ENCODE data around the gene GRIK2. TPM values are rescaled to one million over a fixed set of nuclear protein-coding genes. Genes with fewer than 3 reads are reported as not detected.

The GRIK2 gene
- total RNA-seq, 1 experiment from 2014 or later, result 0.70 TPM

DNA sequence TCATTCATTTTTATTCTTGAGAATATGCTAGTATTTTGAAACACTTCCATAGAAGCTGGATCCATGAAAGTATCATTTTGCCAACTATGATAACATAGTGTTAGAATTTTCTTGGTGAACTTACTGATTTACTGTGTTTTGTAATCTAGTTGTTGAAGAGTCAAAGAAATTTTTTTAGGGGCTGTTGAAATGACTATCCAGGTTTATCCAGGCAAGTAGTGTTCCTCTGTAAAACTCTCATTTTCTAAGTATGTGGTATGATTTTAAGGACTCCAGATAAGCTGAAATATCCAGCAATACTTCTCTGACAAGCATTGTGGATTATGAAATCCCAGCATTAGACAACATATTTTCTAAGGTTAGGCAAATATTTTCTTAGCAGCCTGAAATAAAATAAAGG is 95.9 kb downstream of the GRIK2 start:
- H2BK20ac ChIP-seq (ENCODE audit: low read depth, low read length, poor library complexity, severe bottlenecking), result no peak overlapping the region
- H2AFZ ChIP-seq (ENCODE audit: low read length), result no peak overlapping the region
- no peaks in the 10 kb centered on the region; the same call in 1 of the 2 replicates for H3K4me1 ChIP-seq (ENCODE audit: insufficient read depth, low read length)
- H3K27me3 ChIP-seq (ENCODE audit: insufficient read depth, low read length), result no peaks in the 10 kb centered on the region
- H3K4ac ChIP-seq (ENCODE audit: low read depth, low read length), result no peak overlapping the region
- no peak overlapping the region for H2BK15ac ChIP-seq (ENCODE audit: low read depth, low read length)
- no peaks in the 10 kb centered on the region for H3K9me3 ChIP-seq (ENCODE audit: control insufficient read depth, low read depth, low read length)
- no peak overlapping the region for H3K4me2 ChIP-seq (ENCODE audit: insufficient read depth, insufficient read length, low read length)
- no peaks in the 10 kb centered on the region for H4K20me1 ChIP-seq (ENCODE audit: control insufficient read depth, insufficient read depth, insufficient read length)
- H3K23ac ChIP-seq (ENCODE audit: insufficient read length, low read depth, low read length), result no peak overlapping the region
- no peaks in the 10 kb centered on the region for H3K27me3 Mint-ChIP-seq (ENCODE audit: low read depth)
- no peak overlapping the region for H4K8ac ChIP-seq (replicated peaks; ENCODE audit: insufficient read length, low read depth, low read length)
- H3K4me1 Mint-ChIP-seq, result peaks cover 13 to 17% of the 10 kb centered on the region in 2 experiments
- H4K5ac ChIP-seq (ENCODE audit: insufficient read length, low read depth, low read length), result no peak overlapping the region
- H2BK12ac ChIP-seq (ENCODE audit: insufficient read length, low read depth, low read length), result no peak overlapping the region
- H2BK5ac ChIP-seq (ENCODE audit: insufficient read length, low read length), result no peak overlapping the region
- H2BK120ac ChIP-seq (ENCODE audit: low read depth, low read length, poor library complexity, severe bottlenecking), result no peak overlapping the region
- H3K9me3 Mint-ChIP-seq, result no peaks in the 10 kb centered on the region
- TF ChIP-seq, protein P1, sequence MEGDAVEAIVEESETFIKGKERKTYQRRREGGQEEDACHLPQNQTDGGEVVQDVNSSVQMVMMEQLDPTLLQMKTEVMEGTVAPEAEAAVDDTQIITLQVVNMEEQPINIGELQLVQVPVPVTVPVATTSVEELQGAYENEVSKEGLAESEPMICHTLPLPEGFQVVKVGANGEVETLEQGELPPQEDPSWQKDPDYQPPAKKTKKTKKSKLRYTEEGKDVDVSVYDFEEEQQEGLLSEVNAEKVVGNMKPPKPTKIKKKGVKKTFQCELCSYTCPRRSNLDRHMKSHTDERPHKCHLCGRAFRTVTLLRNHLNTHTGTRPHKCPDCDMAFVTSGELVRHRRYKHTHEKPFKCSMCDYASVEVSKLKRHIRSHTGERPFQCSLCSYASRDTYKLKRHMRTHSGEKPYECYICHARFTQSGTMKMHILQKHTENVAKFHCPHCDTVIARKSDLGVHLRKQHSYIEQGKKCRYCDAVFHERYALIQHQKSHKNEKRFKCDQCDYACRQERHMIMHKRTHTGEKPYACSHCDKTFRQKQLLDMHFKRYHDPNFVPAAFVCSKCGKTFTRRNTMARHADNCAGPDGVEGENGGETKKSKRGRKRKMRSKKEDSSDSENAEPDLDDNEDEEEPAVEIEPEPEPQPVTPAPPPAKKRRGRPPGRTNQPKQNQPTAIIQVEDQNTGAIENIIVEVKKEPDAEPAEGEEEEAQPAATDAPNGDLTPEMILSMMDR (conservative IDR thresholded peaks at IDR 0.05), result no peak
- no peaks in the 10 kb centered on the region for H3K79me2 ChIP-seq (ENCODE audit: insufficient read depth, low read length)
- H3K23me2 ChIP-seq (ENCODE audit: insufficient read length, low read depth, low read length, poor library complexity, severe bottlenecking), result no peaks in the 10 kb centered on the region
- no peaks in the 10 kb centered on the region for H3K36me3 Mint-ChIP-seq (ENCODE audit: insufficient read depth in 1 of 3, low read depth in 3 of 3)
- H3K27ac Mint-ChIP-seq, result no peak overlapping the region
- H3K79me1 ChIP-seq (ENCODE audit: insufficient read depth, low read depth, low read length, poor library complexity, severe bottlenecking), result no peaks in the 10 kb centered on the region
- H3K9ac ChIP-seq (ENCODE audit: extremely low read depth, insufficient read length, low read length), result no peak overlapping the region
- H3K4me3 Mint-ChIP-seq, result no peak overlapping the region
- H3T11ph ChIP-seq (ENCODE audit: low read length), result no peak overlapping the region
- H3K56ac ChIP-seq (ENCODE audit: insufficient read length, low read depth, low read length), result no peak overlapping the region
- no peak for DNase-seq
- no peak overlapping the region for H3K27ac ChIP-seq (ENCODE audit: insufficient read length, low read depth, low read length)
- H2AK5ac ChIP-seq (ENCODE audit: insufficient read length, low read length), result no peak overlapping the region
- no peak overlapping the region for H4K91ac ChIP-seq (ENCODE audit: insufficient read length, low read depth, low read length)
- no peak overlapping the region for H3K14ac ChIP-seq (ENCODE audit: insufficient read depth, low read length)
- no peak overlapping the region for H3K18ac ChIP-seq (ENCODE audit: insufficient read length, low read depth, low read length)

Measured in H9 (cell line).